CD4-positive, alpha-beta T cell treated with Interleukin-15 for 4 hours (primary cell): Measurements from ENCODE around the gene FGF4.

Experiments used
- DNase-seq: peaks from one replicate; pipeline ENCODE4 v3.0.0-alpha.2; 2020; ENCODE audit warnings: low spot score

FGF4 gene

DNA sequence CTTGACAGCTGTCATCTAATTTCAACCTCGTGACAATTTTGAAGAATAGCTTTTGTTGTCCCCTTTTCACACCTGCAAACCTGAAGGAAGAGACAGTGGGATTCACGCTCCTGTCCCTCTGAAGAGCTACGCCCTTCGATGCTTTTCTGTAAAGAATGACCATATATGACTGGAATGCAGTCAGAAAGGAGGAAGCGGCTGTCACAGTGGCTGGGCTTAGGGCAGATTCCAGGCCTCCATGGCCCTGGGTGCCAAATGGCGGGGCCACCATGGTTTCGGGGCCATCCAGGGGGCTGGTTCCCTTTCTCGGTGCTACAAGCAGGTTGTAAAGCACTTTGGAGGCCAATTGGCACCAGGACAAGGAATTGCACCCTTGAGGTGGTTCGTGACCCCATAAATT lies 49.1 kb downstream of the FGF4 start:
- no peak for DNase-seq

GRCh38 chr11:69721745-69722144 lies 53.4 kb downstream of the FGF4 start:
- DNase-seq = no peak

- no peak for DNase-seq
Observed at GRCh38 chr11:69721106-69721505, 54.0 kb downstream of the FGF4 start.
